ENCODE results near the gene SMAD6.

GRCh38 chr15:66748708-66749035 is 46.6 kb downstream of the SMAD6 start:
- TF ChIP-seq CTCF (conservative IDR thresholded peaks at IDR 0.05; ENCODE audit: low read depth, low read length), result no peak
- no peak for TF ChIP-seq EZH2phosphoT487 (IDR thresholded peaks at IDR 0.05; ENCODE audit: borderline replicate concordance, low read length)
